Heart right ventricle (tissue), 16 donors: ENCODE measurements around the gene ADGRL3. TPM values are rescaled to one million over a fixed set of nuclear protein-coding genes. Genes with fewer than 3 reads are reported as not detected.

Experiments
- ATAC-seq, 8 donors: fragments of 200-7000 bp; cut with Tn5 transposase; one replicate each; pipeline ENCODE4 v1.9.1; 2020; ENCODE audit warnings: mild to moderate bottlenecking in 8 of 8, moderate library complexity in 8 of 8, moderate number of reproducible peaks in 1 of 8
- DNase-seq, 2 donors: peaks; one replicate each; pipeline ENCODE4 v3.0.0-alpha.2; 2020
- H3K27ac ChIP-seq, 10 donors: fragments of 200-600 bp; sonication (generic) in 2 of 10; one replicate each; pipeline versions ENCODE4 v1.5.0 to v1.8.0; 2020 to 2022; ENCODE audit warnings: mild to moderate bottlenecking in 3 of 10
- H3K27me3 ChIP-seq, 7 donors: fragments of 200-600 bp; one replicate each; pipeline ENCODE4 v1.8.0; 2021 to 2022; ENCODE audit warnings: mild to moderate bottlenecking in 2 of 7
- H3K36me3 ChIP-seq, 9 donors: fragments of 200-600 bp; sonication (generic) in 1 of 9; one replicate each; pipeline versions ENCODE4 v1.5.0 to v1.8.0; 2020 to 2022; ENCODE audit warnings: mild to moderate bottlenecking in 2 of 9
- H3K4me1 ChIP-seq, 9 donors: fragments of 200-600 bp; sonication (generic) in 1 of 9; one replicate each; pipeline versions ENCODE4 v1.5.0 to v1.8.0; 2020 to 2022; ENCODE audit warnings: mild to moderate bottlenecking in 4 of 9
- H3K4me3 ChIP-seq, 10 donors: fragments of 200-600 bp; sonication (generic) in 2 of 10; one replicate each; pipeline versions ENCODE4 v1.5.0 to v1.8.0; 2020 to 2022; ENCODE audit warnings: mild to moderate bottlenecking in 7 of 10, moderate library complexity in 2 of 10
- H3K9me3 ChIP-seq, 11 donors: fragments of 200-600 bp in 10 of 11; sonication (generic) in 2 of 11; one replicate each; pipeline versions ENCODE4 v1.5.0 to v1.8.0; 2013 to 2022; ENCODE audit warnings: mild to moderate bottlenecking in 2 of 11, control low read depth in 1 of 11, moderate library complexity in 1 of 11
- CTCF ChIP-seq, 9 donors: fragments of 200-600 bp; sonication (generic) in 2 of 9; IDR thresholded peaks; one replicate each; pipeline versions ENCODE4 v1.5.0 to v1.8.0; 2021 to 2022; ENCODE audit warnings: antibody characterized with exemption in 9 of 9, mild to moderate bottlenecking in 5 of 9, moderate library complexity in 1 of 9
- WGBS, 2 donors: extraction: QIAGEN DNeasy Blood & Tissue Kit; methylation state at CpG; one replicate each; pipeline ENCODE4 v1.1.7; 2013; ENCODE audit warnings: inconsistent platforms in 1 of 2; 5-methylcytosine and 5-hydroxymethylcytosine counted together
- intact Hi-C, 10 donors: fragments of 100-400 bp; cut with DNase I; formaldehyde crosslinking; loops; one replicate each; pipeline versions ENCODE4 v1.11.1 to v1.14.2; 2022
- polyA plus RNA-seq, 2 donors: library from polyadenylated mRNA; stranded (reverse); fragments of 200-250 nt; gene quantifications; one replicate each; pipeline ENCODE4 v1.2.3, GENCODE V29; 2013
- total RNA-seq, 10 donors: library from RNA; stranded (reverse); fragmentation: NEBNext Ultra II Directional in 3 of 10; extraction: Animal tissue kit (Norgen Biotek cat#: 25700) in 3 of 10; gene quantifications; one replicate each; pipeline versions ENCODE4 v1.2.1 to v1.2.4, GENCODE V29; 2021 to 2023
- donor health status: Arrhythmogenic right ventricular cardiomyopathy.
- donor health status: ischemic (EF 13 %, LVEDD 7.1; RV severe dilation, severe dysfunction).
- donor health status: healthy with polysubstance abuse.
- donor health status: DM: no; HTN: yes; CAD: no.
- donor health status: DM: no; HTN: no; CAD: no.
- donor health status: ischemic (EF 25% LVEDD 6.9; RV normal size, moderate dysfunction).
- donor health status: ischemic (EF 25% LVEDD 5.7; RV mildly dilated, moderate dysfunction).
- donor health status: healthy.
- donor health status: DM: yes; HTN: yes; CAD: no.
- donor health status: Ischemic cardiomyopathy.
- donor health status: ischemic (EF 35%, LVEDD 5.7; RV mildly dilated, moderate dysfunction).
- donor health status: nonischemic (EF 11% LVEDD 7.7; RV severe dilation, severe dysfunction).
- donor health status: DM: yes; HTN: yes; CAD: no.
- donor health status: PGD.
- donor health status: ischemic (EF 29% LVEDD 5.4; RV normal size, mild dysfunction).
- donor health status: nonischemic (EF 23%, LVEDD 6.1; RV moderate dilation, normal function).

ADGRL3 gene
- total and polyA plus RNA-seq, 12 donors: 0.36 to 20.9 (median 4.6) TPM

GRCh38 chr4:61770456-61770855, 570.3 kb downstream of the ADGRL3 start:
- no peaks in the 10 kb centered on the region for H3K4me1 ChIP-seq
- H3K27ac ChIP-seq: no peak overlapping the region
- DNase-seq: no peak
- ATAC-seq: no peak
- TF ChIP-seq CTCF (IDR thresholded peaks at IDR 0.05): no peak
- no peaks in the 10 kb centered on the region for H3K9me3 ChIP-seq
- intact Hi-C loops: no loop called here
- no peaks in the 10 kb centered on the region for H3K27me3 ChIP-seq
- WGBS, 2 donors: 73 to 95% methylated on average over 1 of the region's 1 CpG
- no peaks in the 10 kb centered on the region for H3K36me3 ChIP-seq
- H3K4me3 ChIP-seq: no peak overlapping the region

GRCh38 chr4:61771056-61771455, 570.9 kb downstream of the ADGRL3 start:
- no peak overlapping the region for H3K4me3 ChIP-seq
- TF ChIP-seq CTCF (IDR thresholded peaks at IDR 0.05): no peak
- no peaks in the 10 kb centered on the region for H3K36me3 ChIP-seq
- no peak for ATAC-seq
- no peaks in the 10 kb centered on the region for H3K27me3 ChIP-seq
- intact Hi-C loops: no loop called here
- WGBS, 2 donors: 65 to 67% methylated on average over 1 of the region's 1 CpG
- no peaks in the 10 kb centered on the region for H3K4me1 ChIP-seq
- no peak overlapping the region for H3K27ac ChIP-seq
- DNase-seq: no peak
- no peaks in the 10 kb centered on the region for H3K9me3 ChIP-seq

GRCh38 chr4:61772126-61772525, 572.0 kb downstream of the ADGRL3 start:
- no peak overlapping the region for H3K4me3 ChIP-seq
- TF ChIP-seq CTCF (IDR thresholded peaks at IDR 0.05): no peak
- no peaks in the 10 kb centered on the region for H3K36me3 ChIP-seq
- H3K27ac ChIP-seq: no peak overlapping the region
- no peak for ATAC-seq
- no peak for DNase-seq
- no peaks in the 10 kb centered on the region for H3K4me1 ChIP-seq
- no peaks in the 10 kb centered on the region for H3K27me3 ChIP-seq
- WGBS, 2 donors: 55 to 65% methylated on average over 1 of the region's 1 CpG
- intact Hi-C loops: no loop called here
- H3K9me3 ChIP-seq: no peaks in the 10 kb centered on the region

GRCh38 chr4:61773655-61774245, 573.6 kb downstream of the ADGRL3 start:
- ATAC-seq (no peak), DNase-seq (no peak)
- no peak for TF ChIP-seq CTCF (IDR thresholded peaks at IDR 0.05)
- Histone ChIP-seq H3K4me3 (no peak overlapping the region), H3K27me3 (no peaks in the 10 kb centered on the region), H3K9me3 (no peaks in the 10 kb centered on the region), H3K4me1 (no peaks in the 10 kb centered on the region), H3K36me3 (no peaks in the 10 kb centered on the region), H3K27ac (no peak overlapping the region)
- intact Hi-C loops: no loop called here
- 71 to 72% methylated on average over 7 of the region's 7 CpGs for WGBS, 2 donors
